K562 (cell line): Measurements from ENCODE around the gene DIP2B. TPM values are rescaled to one million over a fixed set of nuclear protein-coding genes. Genes with fewer than 3 reads are reported as not detected.

Source experiments
- ARNT ChIP-seq, 2 experiments: fragments of 450-650 bp; IDR thresholded peaks; 2 replicates each; pipeline ENCODE4 v1.6.1; 2016; ENCODE audit warnings: mild to moderate bottlenecking in 1 of 2
- CHD7 ChIP-seq: fragments of 200-600 bp; sonication (generic); IDR thresholded peaks from one replicate; pipeline ENCODE4 v1.6.1; 2012; ENCODE audit warnings: mild to moderate bottlenecking, low read depth, low read length, inconsistent platforms
- GTF3C2 ChIP-seq: IDR thresholded peaks from 3 replicates; pipeline ENCODE4 v1.6.1; 2011; ENCODE audit warnings: borderline replicate concordance, mild to moderate bottlenecking, moderate library complexity; ENCODE audit not compliant: insufficient read length; ENCODE audit errors: extremely low read depth
- KDM1A ChIP-seq, 2 experiments: fragments of 450-650 bp; IDR thresholded peaks; 2 replicates each; pipeline ENCODE4 v1.6.1; 2016; ENCODE audit warnings: mild to moderate bottlenecking in 2 of 2
- MTA3 ChIP-seq: fragments of 450-650 bp; formaldehyde crosslinking; IDR thresholded peaks from 2 replicates; pipeline ENCODE4 v1.6.1; 2017; ENCODE audit warnings: mild to moderate bottlenecking, borderline replicate concordance
- NR2C1 ChIP-seq, 2 experiments: fragments of 450-650 bp; IDR thresholded peaks; 2 replicates each; pipeline ENCODE4 v1.6.1; 2017; ENCODE audit warnings: mild to moderate bottlenecking in 2 of 2, antibody characterized with exemption in 1 of 2, inconsistent platforms in 1 of 2, missing compliant biosample characterization in 1 of 2, missing genetic modification characterization in 1 of 2
- PRMT5 ChIP-seq: sonication (generic); formaldehyde crosslinking; IDR thresholded peaks from 2 replicates; pipeline ENCODE4 v1.5.0; 2020; ENCODE audit warnings: missing genetic modification reagents
- ZC3H4 ChIP-seq: sonication (generic); formaldehyde crosslinking; IDR thresholded peaks from 2 replicates; pipeline ENCODE4 v1.9.0; 2021; ENCODE audit warnings: missing genetic modification reagents, borderline replicate concordance
- ZNF445 ChIP-seq: fragments of 250-450 bp; sonication (Bioruptor Pico); IDR thresholded peaks from 2 replicates; pipeline ENCODE4 v1.4.0; 2020; ENCODE audit warnings: low read depth, mild to moderate bottlenecking, moderate library complexity
- ZNF511 ChIP-seq: sonication (generic); formaldehyde crosslinking; IDR thresholded peaks from 2 replicates; pipeline ENCODE4 v1.8.0; 2022; ENCODE audit warnings: mild to moderate bottlenecking, missing genetic modification reagents
- polyA plus RNA-seq, 8 experiments: library from polyadenylated mRNA; depleted of rRNA in 4 of 8; stranded (reverse) in 5 of 8; unstranded in 3 of 8; fragments of >200 nt; fragmentation: Nextera tagmentation in 2 of 8; fragmentation: Illumina TruSeq in 1 of 8; extraction: Ambion mirVana in 2 of 8; extraction: Trizol in 1 of 8; gene quantifications; 2 replicates each; pipeline versions ENCODE4 v1.2.1 to v1.2.3, GENCODE V29; 2011 to 2014; ENCODE audit warnings: inconsistent platforms in 1 of 8, missing spikeins in 1 of 8
- total RNA-seq, 7 experiments: library from RNA; depleted of rRNA in 6 of 7; stranded (reverse); fragments of >200 nt in 6 of 7; fragmentation: Illumina TruSeq in 2 of 7; extraction: Trizol in 2 of 7; gene quantifications; 2 replicates each; pipeline versions ENCODE4 v1.2.1 to v1.2.3, GENCODE V29; 2011 to 2021; ENCODE audit warnings: low replicate concordance in 1 of 7

DIP2B gene
- total and polyA plus RNA-seq, 9 of the 15 experiments (the other 6 are each of a cell fraction or from before 2014, with no cell fraction given) = 4.6 to 26.1 (median 18.8) TPM

GRCh38 chr12:50562520-50563433 lies 58.0 kb downstream of the DIP2B start (continued):
- TF ChIP-seq PRMT5 (CRISPR knock-in tag) (no peak), ZC3H4 (CRISPR knock-in tag) (no peak), KDM1A (IDR thresholded peaks at IDR 0.05) (peak; percentile 60 to 76; a peak in 2 of 4 replicates), NR2C1 (IDR thresholded peaks at IDR 0.05) (no peak), NR2C1 (tag; IDR thresholded peaks at IDR 0.05) (no peak), ZNF445 (CRISPR knock-in tag) (no peak), ARNT (IDR thresholded peaks at IDR 0.05) (peak in 1 of 2 experiments; percentile 92; a peak in 1 of 4 replicates), GTF3C2 (no peak), CHD7 (no peak), ZNF511 (CRISPR knock-in tag) (no peak), MTA3 (peak; percentile 61)
